HL-60 (cell line): ENCODE results near the gene TRPC1.

Source experiments
- DNase-seq, 2 experiments: peaks; one replicate each; pipeline ENCODE4 v3.0.0-alpha.2; 2010 to 2020; ENCODE audit warnings: low read depth in 1 of 2, low spot score in 1 of 2
- H3K27ac ChIP-seq: fragments of 250-450 bp; sonication (Bioruptor Pico); replicated peaks from 2 replicates; pipeline ENCODE4 v1.5.1; 2020; ENCODE audit warnings: mild to moderate bottlenecking, moderate library complexity
- H3K27me3 ChIP-seq: fragments of 250-450 bp; sonication (Bioruptor Pico); 2 replicates; pipeline ENCODE4 v1.5.1; 2021; ENCODE audit warnings: mild to moderate bottlenecking, moderate library complexity; ENCODE audit not compliant: insufficient read depth, poor library complexity, severe bottlenecking
- H3K4me3 ChIP-seq: replicated peaks from 2 replicates; pipeline ENCODE4 v1.5.1; 2011; ENCODE audit warnings: mild to moderate bottlenecking, control low read depth, low read length; ENCODE audit not compliant: insufficient read depth
- GABPA ChIP-seq: IDR thresholded peaks from 2 replicates; pipeline ENCODE4 v1.6.1; 2012; ENCODE audit warnings: low read depth
- POLR2AphosphoS5 ChIP-seq: IDR thresholded peaks from 2 replicates; pipeline ENCODE4 v1.6.1; 2012; ENCODE audit warnings: low read depth
- REST ChIP-seq: IDR thresholded peaks from 2 replicates; pipeline ENCODE4 v1.6.1; 2012; ENCODE audit warnings: low read depth; ENCODE audit not compliant: insufficient replicate concordance
- SPI1 ChIP-seq: IDR thresholded peaks from 2 replicates; pipeline ENCODE4 v1.6.1; 2012; ENCODE audit warnings: low read depth, mild to moderate bottlenecking, borderline replicate concordance
- TF ChIP-seq, protein P1 (sequence below): IDR thresholded peaks from one replicate; pipeline ENCODE4 v1.5.1; 2011; ENCODE audit warnings: low read length, control low read depth, inconsistent platforms; ENCODE audit not compliant: insufficient read depth

TRPC1 gene

DNA sequence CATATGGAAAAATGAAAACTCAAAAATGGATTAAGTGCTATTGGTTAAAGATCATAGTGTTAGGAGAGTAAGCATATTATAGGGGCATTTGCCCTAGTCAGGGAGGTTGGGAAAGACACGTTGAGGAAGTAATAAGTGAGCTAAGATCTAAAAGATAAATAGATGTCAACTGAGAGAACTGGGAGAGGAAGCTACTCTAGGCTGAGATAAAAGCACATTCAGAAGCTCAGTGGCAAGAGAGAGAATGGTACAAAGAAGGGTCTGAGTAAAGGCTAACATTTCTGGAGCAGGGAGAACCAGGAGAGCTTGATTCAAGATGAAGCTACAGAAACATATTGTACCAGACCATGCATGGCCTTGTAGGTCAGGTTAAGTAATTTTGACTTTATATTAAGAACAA lies 63.9 kb downstream of the TRPC1 start:
- H3K27ac ChIP-seq: no peak overlapping the region
- peak in 1 of 2 experiments; percentile 7 for DNase-seq
- TF ChIP-seq GABPA (no peak), SPI1 (peak; percentile 6; the same call in 1 of the 2 replicates), REST (no peak), POLR2AphosphoS5 (no peak)
- no peaks in the 10 kb centered on the region for H3K27me3 ChIP-seq
- no peak overlapping the region for H3K4me3 ChIP-seq

- no peak overlapping the region for H3K27ac ChIP-seq
- H3K4me3 ChIP-seq: no peak overlapping the region
- H3K27me3 ChIP-seq: no peaks in the 10 kb centered on the region
- TF ChIP-seq POLR2AphosphoS5 (no peak), SPI1 (no peak), REST (no peak), GABPA (no peak)
- TF ChIP-seq, protein P1, sequence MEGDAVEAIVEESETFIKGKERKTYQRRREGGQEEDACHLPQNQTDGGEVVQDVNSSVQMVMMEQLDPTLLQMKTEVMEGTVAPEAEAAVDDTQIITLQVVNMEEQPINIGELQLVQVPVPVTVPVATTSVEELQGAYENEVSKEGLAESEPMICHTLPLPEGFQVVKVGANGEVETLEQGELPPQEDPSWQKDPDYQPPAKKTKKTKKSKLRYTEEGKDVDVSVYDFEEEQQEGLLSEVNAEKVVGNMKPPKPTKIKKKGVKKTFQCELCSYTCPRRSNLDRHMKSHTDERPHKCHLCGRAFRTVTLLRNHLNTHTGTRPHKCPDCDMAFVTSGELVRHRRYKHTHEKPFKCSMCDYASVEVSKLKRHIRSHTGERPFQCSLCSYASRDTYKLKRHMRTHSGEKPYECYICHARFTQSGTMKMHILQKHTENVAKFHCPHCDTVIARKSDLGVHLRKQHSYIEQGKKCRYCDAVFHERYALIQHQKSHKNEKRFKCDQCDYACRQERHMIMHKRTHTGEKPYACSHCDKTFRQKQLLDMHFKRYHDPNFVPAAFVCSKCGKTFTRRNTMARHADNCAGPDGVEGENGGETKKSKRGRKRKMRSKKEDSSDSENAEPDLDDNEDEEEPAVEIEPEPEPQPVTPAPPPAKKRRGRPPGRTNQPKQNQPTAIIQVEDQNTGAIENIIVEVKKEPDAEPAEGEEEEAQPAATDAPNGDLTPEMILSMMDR: no peak
- no peak for DNase-seq
Measured at GRCh38 chr3:142794508-142794907, 70.7 kb downstream of the TRPC1 start.

- no peak for DNase-seq
- no peak overlapping the region for H3K27ac ChIP-seq
- H3K4me3 ChIP-seq: no peak overlapping the region
- H3K27me3 ChIP-seq: no peaks in the 10 kb centered on the region
- TF ChIP-seq GABPA (no peak), SPI1 (no peak), REST (no peak), POLR2AphosphoS5 (no peak)
- TF ChIP-seq, protein P1: no peak
Measured at GRCh38 chr3:142795332-142795731, 71.5 kb downstream of the TRPC1 start.
